OCI-LY1 (cell line): ENCODE measurements around the gene CATSPERB.

Source experiments
- H2AFZ ChIP-seq: fragments of 200-600 bp; sonication (generic), shearing (Covaris generic); 2 replicates; pipeline ENCODE4 v1.6.0; 2014; ENCODE audit warnings: antibody characterized with exemption, mild to moderate bottlenecking, low read length
- H3F3A ChIP-seq: fragments of 200-600 bp; sonication (generic), shearing (Covaris generic); 2 replicates; pipeline ENCODE4 v1.6.0; 2014; ENCODE audit warnings: mild to moderate bottlenecking, antibody characterized with exemption, low read length, moderate library complexity; ENCODE audit not compliant: insufficient read depth
- H3K27ac ChIP-seq: fragments of 200-600 bp; sonication (generic); 2 replicates; pipeline ENCODE4 v1.5.1; 2014; ENCODE audit warnings: low read length, mixed run types, mild to moderate bottlenecking, low read depth; ENCODE audit not compliant: poor library complexity, severe bottlenecking
- H3K27me3 ChIP-seq: fragments of 200-600 bp; sonication (generic); 2 replicates; pipeline ENCODE4 v1.6.0; 2014; ENCODE audit warnings: antibody characterized with exemption, mild to moderate bottlenecking, low read length, moderate library complexity; ENCODE audit not compliant: insufficient read depth
- H3K36me3 ChIP-seq: fragments of 200-600 bp; sonication (generic); 2 replicates; pipeline ENCODE4 v1.6.1; 2014; ENCODE audit warnings: mild to moderate bottlenecking, antibody characterized with exemption, low read length, moderate library complexity, mixed read lengths; ENCODE audit not compliant: insufficient read depth
- H3K4me1 ChIP-seq: fragments of 200-600 bp; sonication (generic); 2 replicates; pipeline ENCODE4 v1.5.1; 2014; ENCODE audit warnings: mild to moderate bottlenecking, low read length, moderate library complexity; ENCODE audit not compliant: insufficient read depth, severe bottlenecking
- H3K4me2 ChIP-seq: fragments of 200-600 bp; sonication (generic), shearing (Covaris generic); 2 replicates; pipeline ENCODE4 v1.6.1; 2014; ENCODE audit warnings: low read length
- H3K4me3 ChIP-seq: fragments of 200-600 bp; sonication (generic); 2 replicates; pipeline ENCODE4 v1.5.1; 2014; ENCODE audit warnings: low read length, low read depth, mild to moderate bottlenecking, mixed read lengths; ENCODE audit not compliant: poor library complexity, severe bottlenecking
- H3K79me2 ChIP-seq: fragments of 200-600 bp; shearing (Covaris generic); 2 replicates; pipeline ENCODE4 v1.6.1; 2016; ENCODE audit warnings: mixed run types, low read length, mixed read lengths; ENCODE audit not compliant: insufficient read depth
- H3K9ac ChIP-seq: fragments of 200-600 bp; sonication (generic), shearing (Covaris generic); 2 replicates; pipeline ENCODE4 v1.6.1; 2014; ENCODE audit warnings: mild to moderate bottlenecking, low read length, mixed read lengths
- H3K9me2 ChIP-seq: fragments of 200-600 bp; sonication (generic), shearing (Covaris generic); 2 replicates; pipeline ENCODE4 v1.6.1; 2014; ENCODE audit warnings: low read depth, mild to moderate bottlenecking, low read length, mixed read lengths
- H3K9me3 ChIP-seq: fragments of 200-600 bp; shearing (Covaris generic); 2 replicates; pipeline ENCODE4 v1.6.1; 2014; ENCODE audit warnings: low read length, mixed read lengths
- H4K20me1 ChIP-seq: fragments of 200-600 bp; sonication (generic), shearing (Covaris generic); 2 replicates; pipeline ENCODE4 v1.6.0; 2016; ENCODE audit warnings: mild to moderate bottlenecking, low read length; ENCODE audit not compliant: insufficient read depth
- EZH2 ChIP-seq: fragments of 200-600 bp; sonication (generic), shearing (Covaris generic); IDR thresholded peaks from 2 replicates; pipeline ENCODE4 v1.8.0; 2017; ENCODE audit warnings: borderline replicate concordance, mixed run types, mild to moderate bottlenecking, antibody characterized with exemption, low read length, moderate library complexity, mixed read lengths
- TF ChIP-seq, protein P1 (sequence below): fragments of 200-600 bp; sonication (generic), shearing (Covaris generic); IDR thresholded peaks from 2 replicates; pipeline ENCODE4 v1.5.1; 2017; ENCODE audit warnings: mild to moderate bottlenecking, antibody characterized with exemption, low read length, moderate library complexity, mixed read lengths

Gene CATSPERB

GRCh38 chr14:91727121-91727520 lies 4.8 kb downstream of the CATSPERB start:
- H3K36me3 ChIP-seq: no peaks in the 10 kb centered on the region
- H3K4me2 ChIP-seq: no peak overlapping the region
- no peak overlapping the region for H3K27ac ChIP-seq
- no peaks in the 10 kb centered on the region for H3K79me2 ChIP-seq
- no peaks in the 10 kb centered on the region for H4K20me1 ChIP-seq
- no peak overlapping the region for H3K9ac ChIP-seq
- no peaks in the 10 kb centered on the region for H3K27me3 ChIP-seq
- H3F3A ChIP-seq: no peaks in the 10 kb centered on the region
- TF ChIP-seq EZH2: no peak
- TF ChIP-seq, protein P1, sequence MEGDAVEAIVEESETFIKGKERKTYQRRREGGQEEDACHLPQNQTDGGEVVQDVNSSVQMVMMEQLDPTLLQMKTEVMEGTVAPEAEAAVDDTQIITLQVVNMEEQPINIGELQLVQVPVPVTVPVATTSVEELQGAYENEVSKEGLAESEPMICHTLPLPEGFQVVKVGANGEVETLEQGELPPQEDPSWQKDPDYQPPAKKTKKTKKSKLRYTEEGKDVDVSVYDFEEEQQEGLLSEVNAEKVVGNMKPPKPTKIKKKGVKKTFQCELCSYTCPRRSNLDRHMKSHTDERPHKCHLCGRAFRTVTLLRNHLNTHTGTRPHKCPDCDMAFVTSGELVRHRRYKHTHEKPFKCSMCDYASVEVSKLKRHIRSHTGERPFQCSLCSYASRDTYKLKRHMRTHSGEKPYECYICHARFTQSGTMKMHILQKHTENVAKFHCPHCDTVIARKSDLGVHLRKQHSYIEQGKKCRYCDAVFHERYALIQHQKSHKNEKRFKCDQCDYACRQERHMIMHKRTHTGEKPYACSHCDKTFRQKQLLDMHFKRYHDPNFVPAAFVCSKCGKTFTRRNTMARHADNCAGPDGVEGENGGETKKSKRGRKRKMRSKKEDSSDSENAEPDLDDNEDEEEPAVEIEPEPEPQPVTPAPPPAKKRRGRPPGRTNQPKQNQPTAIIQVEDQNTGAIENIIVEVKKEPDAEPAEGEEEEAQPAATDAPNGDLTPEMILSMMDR: no peak
- no peak overlapping the region for H2AFZ ChIP-seq
- no peaks in the 10 kb centered on the region for H3K9me3 ChIP-seq
- no peaks in the 10 kb centered on the region for H3K9me2 ChIP-seq
- H3K4me1 ChIP-seq: no peaks in the 10 kb centered on the region
- no peak overlapping the region for H3K4me3 ChIP-seq

GRCh38 chr14:91723501-91723900 lies 8.4 kb downstream of the CATSPERB start:
- TF ChIP-seq EZH2: no peak
- TF ChIP-seq, protein P1: no peak
- no peaks in the 10 kb centered on the region for H3K79me2 ChIP-seq
- H3K27me3 ChIP-seq: no peaks in the 10 kb centered on the region
- no peak overlapping the region for H3K27ac ChIP-seq
- no peak overlapping the region for H2AFZ ChIP-seq
- H3K9me2 ChIP-seq: no peaks in the 10 kb centered on the region
- H3K4me1 ChIP-seq: no peaks in the 10 kb centered on the region
- no peak overlapping the region for H3K9ac ChIP-seq
- no peak overlapping the region for H3K4me2 ChIP-seq
- H3K36me3 ChIP-seq: no peaks in the 10 kb centered on the region
- no peaks in the 10 kb centered on the region for H3F3A ChIP-seq
- H3K9me3 ChIP-seq: no peaks in the 10 kb centered on the region
- H4K20me1 ChIP-seq: no peaks in the 10 kb centered on the region
- no peak overlapping the region for H3K4me3 ChIP-seq

GRCh38 chr14:91722386-91722785 lies 9.5 kb downstream of the CATSPERB start:
- Histone ChIP-seq H3K9me3 (no peaks in the 10 kb centered on the region), H3F3A (no peaks in the 10 kb centered on the region)

More at GRCh38 chr14:91722386-91722785, 9.5 kb downstream of the CATSPERB start:
- Histone ChIP-seq H3K79me2 (no peaks in the 10 kb centered on the region), H3K4me1 (no peaks in the 10 kb centered on the region), H3K9ac (no peak overlapping the region), H2AFZ (no peak overlapping the region), H3K27me3 (no peaks in the 10 kb centered on the region), H3K4me3 (no peak overlapping the region), H3K4me2 (no peak overlapping the region), H4K20me1 (no peaks in the 10 kb centered on the region), H3K36me3 (no peaks in the 10 kb centered on the region), H3K9me2 (no peaks in the 10 kb centered on the region), H3K27ac (no peak overlapping the region)
- TF ChIP-seq, protein P1: no peak
- TF ChIP-seq EZH2: no peak
